PFSK-1 (cell line): ENCODE data around the gene NHLRC2.

Experiments
- FOXP2 ChIP-seq: optimal IDR thresholded peaks from 2 replicates; pipeline ENCODE3; 2011; ENCODE audit warnings: borderline replicate concordance, control low read depth, inconsistent platforms; ENCODE audit not compliant: insufficient read depth; ENCODE audit errors: extremely low read length, extremely low read depth
- POLR2AphosphoS5 ChIP-seq: IDR thresholded peaks from 2 replicates; pipeline ENCODE4 v1.6.1; 2012; ENCODE audit warnings: low read depth, mild to moderate bottlenecking, control low read depth, low read length, moderate library complexity
- SIN3A ChIP-seq: IDR thresholded peaks from 2 replicates; pipeline ENCODE4 v1.6.1; 2012; ENCODE audit warnings: mild to moderate bottlenecking, low read length, moderate library complexity, borderline replicate concordance; ENCODE audit not compliant: insufficient read depth
- TAF1 ChIP-seq: IDR thresholded peaks from 2 replicates; pipeline ENCODE4 v1.6.1; 2012; ENCODE audit warnings: low read length, control low read depth, borderline replicate concordance; ENCODE audit not compliant: insufficient read depth
- TF ChIP-seq, protein P1 (sequence below), 2 experiments: IDR thresholded peaks; 2 replicates each; pipeline versions ENCODE4 v1.6.1 to v1.8.0; 2011 to 2012; ENCODE audit warnings: low read depth in 2 of 2, low read length in 2 of 2, control low read depth in 1 of 2, inconsistent platforms in 1 of 2, mild to moderate bottlenecking in 1 of 2, moderate library complexity in 1 of 2; ENCODE audit not compliant: insufficient read depth in 1 of 2

NHLRC2 gene

GRCh38 chr10:113849140-113849803, 5.2 kb upstream of the NHLRC2 start:
- TF ChIP-seq POLR2AphosphoS5 (no peak), FOXP2 (no peak), SIN3A (no peak), TAF1 (no peak)
- TF ChIP-seq, protein P1, sequence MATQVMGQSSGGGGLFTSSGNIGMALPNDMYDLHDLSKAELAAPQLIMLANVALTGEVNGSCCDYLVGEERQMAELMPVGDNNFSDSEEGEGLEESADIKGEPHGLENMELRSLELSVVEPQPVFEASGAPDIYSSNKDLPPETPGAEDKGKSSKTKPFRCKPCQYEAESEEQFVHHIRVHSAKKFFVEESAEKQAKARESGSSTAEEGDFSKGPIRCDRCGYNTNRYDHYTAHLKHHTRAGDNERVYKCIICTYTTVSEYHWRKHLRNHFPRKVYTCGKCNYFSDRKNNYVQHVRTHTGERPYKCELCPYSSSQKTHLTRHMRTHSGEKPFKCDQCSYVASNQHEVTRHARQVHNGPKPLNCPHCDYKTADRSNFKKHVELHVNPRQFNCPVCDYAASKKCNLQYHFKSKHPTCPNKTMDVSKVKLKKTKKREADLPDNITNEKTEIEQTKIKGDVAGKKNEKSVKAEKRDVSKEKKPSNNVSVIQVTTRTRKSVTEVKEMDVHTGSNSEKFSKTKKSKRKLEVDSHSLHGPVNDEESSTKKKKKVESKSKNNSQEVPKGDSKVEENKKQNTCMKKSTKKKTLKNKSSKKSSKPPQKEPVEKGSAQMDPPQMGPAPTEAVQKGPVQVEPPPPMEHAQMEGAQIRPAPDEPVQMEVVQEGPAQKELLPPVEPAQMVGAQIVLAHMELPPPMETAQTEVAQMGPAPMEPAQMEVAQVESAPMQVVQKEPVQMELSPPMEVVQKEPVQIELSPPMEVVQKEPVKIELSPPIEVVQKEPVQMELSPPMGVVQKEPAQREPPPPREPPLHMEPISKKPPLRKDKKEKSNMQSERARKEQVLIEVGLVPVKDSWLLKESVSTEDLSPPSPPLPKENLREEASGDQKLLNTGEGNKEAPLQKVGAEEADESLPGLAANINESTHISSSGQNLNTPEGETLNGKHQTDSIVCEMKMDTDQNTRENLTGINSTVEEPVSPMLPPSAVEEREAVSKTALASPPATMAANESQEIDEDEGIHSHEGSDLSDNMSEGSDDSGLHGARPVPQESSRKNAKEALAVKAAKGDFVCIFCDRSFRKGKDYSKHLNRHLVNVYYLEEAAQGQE (IDR thresholded peaks at IDR 0.05; ENCODE audit: insufficient read depth in 1 of 2, low read depth in 2 of 2, low read length in 2 of 2), result no peak

DNA sequence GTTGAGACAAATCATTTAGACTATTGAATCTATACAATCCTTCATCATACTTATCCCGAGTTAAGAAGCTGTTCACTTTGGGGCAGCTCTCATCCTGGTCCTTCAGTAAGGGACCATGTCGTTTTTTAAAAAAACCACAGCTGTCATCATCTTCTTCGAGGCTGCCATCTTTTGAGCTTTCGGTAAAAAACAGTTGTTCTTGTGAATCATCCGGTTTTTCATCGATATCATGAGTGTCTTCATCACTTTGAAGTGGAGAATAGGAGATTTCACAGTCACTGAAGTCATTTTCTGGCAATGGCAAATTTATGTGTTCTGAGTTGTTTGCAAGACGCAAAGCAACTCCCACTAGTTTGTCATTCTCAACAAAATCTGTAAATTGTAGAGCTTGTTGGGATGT, 4.5 kb upstream of the NHLRC2 start:
- TF ChIP-seq, protein P1 (IDR thresholded peaks at IDR 0.05; ENCODE audit: insufficient read depth in 1 of 2, low read depth in 2 of 2, low read length in 2 of 2), result no peak

DNA sequence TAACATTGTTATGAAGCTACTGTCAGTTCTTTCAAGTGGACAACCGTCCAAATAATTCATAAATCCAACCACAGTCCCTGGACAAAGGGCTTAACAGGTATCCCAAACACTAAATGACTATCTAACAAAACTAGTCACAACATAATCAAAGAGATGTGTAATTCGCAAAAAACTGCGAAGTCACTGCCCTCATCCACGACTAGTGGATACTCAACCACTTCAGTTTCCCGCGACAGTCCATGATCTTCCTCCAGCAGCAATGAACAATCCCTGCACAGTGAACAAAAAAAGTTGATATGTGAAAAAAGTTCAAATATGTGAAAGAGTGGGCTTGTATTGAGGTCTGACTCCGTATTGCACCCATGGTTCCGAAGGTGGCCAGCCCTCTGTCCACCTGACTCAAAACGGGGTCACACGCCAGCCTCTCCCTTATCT, 866 bp upstream of the NHLRC2 start:
- TF ChIP-seq TAF1 (no peak), POLR2AphosphoS5 (no peak)

DNA sequence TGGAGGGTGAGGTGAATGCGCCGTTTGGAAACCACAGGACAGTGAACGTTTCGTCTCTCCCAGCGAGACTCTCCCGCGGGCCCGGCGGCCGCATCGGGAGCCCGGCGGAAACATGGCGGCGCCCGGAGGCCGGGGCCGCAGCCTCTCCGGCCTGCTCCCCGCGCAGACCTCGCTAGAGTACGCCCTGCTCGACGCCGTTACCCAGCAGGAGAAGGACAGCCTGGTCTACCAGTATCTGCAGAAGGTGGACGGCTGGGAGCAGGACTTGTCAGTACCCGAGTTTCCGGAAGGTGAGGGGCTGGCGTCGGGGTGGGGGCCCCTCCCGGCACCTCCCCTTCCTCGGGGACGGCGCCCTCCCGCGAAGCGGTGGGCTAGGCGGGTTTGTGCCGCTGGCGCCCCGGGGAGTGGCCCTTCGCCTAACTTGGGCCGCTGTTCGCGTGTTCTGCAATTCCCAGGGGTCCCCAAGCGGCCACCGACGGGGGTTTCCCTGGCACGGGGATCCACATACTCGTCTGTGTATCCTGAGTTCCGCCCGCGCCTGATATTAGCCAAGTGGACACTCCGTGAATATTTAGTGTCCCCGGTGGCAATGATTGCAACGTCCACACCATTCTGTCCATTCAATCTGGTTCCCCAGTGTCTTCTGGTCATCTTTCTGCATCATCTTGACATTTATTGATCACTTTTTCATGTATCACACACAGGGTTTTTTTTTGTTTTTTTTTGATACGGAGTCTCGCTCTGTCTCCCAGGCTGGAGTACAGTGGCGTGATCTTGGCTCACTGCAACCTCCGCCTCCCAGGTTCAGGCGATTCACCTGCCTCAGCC, 514 bp downstream of the NHLRC2 start:
- TF ChIP-seq FOXP2, result no peak
- TF ChIP-seq SIN3A, result no peak
- TF ChIP-seq, protein P1 (IDR thresholded peaks at IDR 0.05; ENCODE audit: insufficient read depth in 1 of 2, low read depth in 2 of 2, low read length in 2 of 2), result no peak
- no peak for TF ChIP-seq POLR2AphosphoS5
- TF ChIP-seq TAF1, result no peak

GRCh38 chr10:113856563-113856962, 2.1 kb downstream of the NHLRC2 start:
- TF ChIP-seq TAF1 (no peak), SIN3A (no peak), POLR2AphosphoS5 (no peak), FOXP2 (no peak)
- TF ChIP-seq, protein P1 (IDR thresholded peaks at IDR 0.05; ENCODE audit: insufficient read depth in 1 of 2, low read depth in 2 of 2, low read length in 2 of 2), result no peak
